ENCODE data around the gene FSTL3. TPM values are rescaled to one million over a fixed set of nuclear protein-coding genes. Genes with fewer than 3 reads are reported as not detected.
A peak's percentile ranks its signal among the peaks of the same experiment; 100 is the strongest.

FSTL3 gene
- total and polyA plus RNA-seq, 2 of the 13 experiments (the other 11 are each of a cell fraction or from before 2014, with no cell fraction given), result 13.5 to 15.6 TPM

- TF ChIP-seq SNAPC4 (CRISPR knock-in tag; IDR thresholded peaks at IDR 0.05) (no peak), RARG (CRISPR knock-in tag; IDR thresholded peaks at IDR 0.05; ENCODE audit: low read depth) (no peak), THRA (CRISPR knock-in tag; IDR thresholded peaks at IDR 0.05; ENCODE audit: borderline replicate concordance) (no peak; the same call in 1 of the 2 replicates), ZNF629 (CRISPR knock-in tag; conservative IDR thresholded peaks at IDR 0.05) (no peak; the same call in 1 of the 2 replicates), AGO1 (IDR thresholded peaks at IDR 0.05; ENCODE audit: low read depth, low read length, poor library complexity, severe bottlenecking) (peak; percentile 81), HNF4G (IDR thresholded peaks at IDR 0.05; ENCODE audit: borderline replicate concordance, low read depth, low read length) (no peak), HNF4G (CRISPR knock-in tag; IDR thresholded peaks at IDR 0.05; ENCODE audit: borderline replicate concordance, low read depth) (peak; percentile 59; the same call in 1 of the 2 replicates), ZNF432 (CRISPR knock-in tag; IDR thresholded peaks at IDR 0.05; ENCODE audit: borderline replicate concordance) (no peak), TERF1 (CRISPR knock-in tag; IDR thresholded peaks at IDR 0.05) (no peak), ZNF704 (CRISPR knock-in tag; IDR thresholded peaks at IDR 0.05; ENCODE audit: borderline replicate concordance) (no peak), ZNF746 (CRISPR knock-in tag; IDR thresholded peaks at IDR 0.05) (no peak), ZNF296 (CRISPR knock-in tag; conservative IDR thresholded peaks at IDR 0.05) (no peak), ZBTB1 (CRISPR knock-in tag; IDR thresholded peaks at IDR 0.05; ENCODE audit: borderline replicate concordance) (no peak), NAIF1 (CRISPR knock-in tag; IDR thresholded peaks at IDR 0.05; ENCODE audit: borderline replicate concordance) (no peak), ZNF333 (CRISPR knock-in tag; IDR thresholded peaks at IDR 0.05; ENCODE audit: borderline replicate concordance) (no peak), ZNF3 (CRISPR knock-in tag; IDR thresholded peaks at IDR 0.05) (no peak), PAF1 (CRISPR knock-in tag; IDR thresholded peaks at IDR 0.05) (no peak), ZNF44 (CRISPR knock-in tag; IDR thresholded peaks at IDR 0.05) (no peak), ZNF441 (CRISPR knock-in tag; IDR thresholded peaks at IDR 0.05; ENCODE audit: borderline replicate concordance) (peak; percentile 74; the same call in 1 of the 2 replicates), ZNF772 (CRISPR knock-in tag; IDR thresholded peaks at IDR 0.05) (no peak; the same call in 1 of the 2 replicates), ZNF350 (CRISPR knock-in tag; IDR thresholded peaks at IDR 0.05; ENCODE audit: borderline replicate concordance, low read depth) (peak; percentile 66; the same call in 1 of the 2 replicates)
These were observed 13.1 kb upstream of the FSTL3 start, which contains the start of gene RNF126 (continued) for GRCh38 chr19:662962-663681.

All from HepG2 (cell line).